H1 (cell line): ENCODE measurements around the gene PTGES. TPM values are rescaled to one million over a fixed set of nuclear protein-coding genes. Genes with fewer than 3 reads are reported as not detected.

ENCODE experiments used
- HDAC2 ChIP-seq, 2 experiments: fragments of 300-600 bp in 1 of 2; sonication (generic) in 1 of 2; IDR thresholded peaks; 2 replicates each; pipeline ENCODE4 v1.6.1; 2011 to 2012; ENCODE audit warnings: low read depth in 2 of 2, low read length in 2 of 2, mild to moderate bottlenecking in 2 of 2, moderate library complexity in 2 of 2, borderline replicate concordance in 1 of 2, inconsistent platforms in 1 of 2
- PHF8 ChIP-seq: fragments of 200-600 bp; sonication (generic); conservative IDR thresholded peaks from 2 replicates; pipeline ENCODE4 v1.7.1; 2012; ENCODE audit warnings: low read depth, mild to moderate bottlenecking, inconsistent platforms, low read length, moderate library complexity
- TEAD4 ChIP-seq: IDR thresholded peaks from 2 replicates; pipeline ENCODE4 v1.6.1; 2012; ENCODE audit warnings: low read depth, low read length, inconsistent platforms, mixed read lengths
- YY1 ChIP-seq: IDR thresholded peaks from 2 replicates; pipeline ENCODE4 v1.6.1; 2011; ENCODE audit warnings: low read depth, mild to moderate bottlenecking, low read length
- polyA plus RNA-seq, 7 experiments: library from polyadenylated mRNA; depleted of rRNA in 3 of 7; stranded (reverse) in 5 of 7; unstranded in 2 of 7; fragments of >200 nt in 5 of 7; fragments of 200-250 nt in 2 of 7; gene quantifications; 1 replicate in 5 of 7; 2 replicates in 1 of 7; 4 replicates in 1 of 7; pipeline versions ENCODE4 v1.2.1 to v1.2.3, GENCODE V29; 2011 to 2013; ENCODE audit warnings: missing spikeins in 2 of 7, mixed read lengths in 2 of 7
- total RNA-seq: library from RNA; stranded (reverse); fragmentation: NEBNext Ultra II Directional; extraction: Animal tissue kit (Norgen Biotek cat#: 25700); gene quantifications from 2 replicates; pipeline ENCODE4 v1.2.1, GENCODE V29; 2021
- TF ChIP-seq, protein P1 (sequence below): IDR thresholded peaks from 2 replicates; pipeline ENCODE4 v1.6.1; 2012; ENCODE audit warnings: low read length, inconsistent platforms

PTGES gene
- total and polyA plus RNA-seq, 2 of the 8 experiments (the other 6 are each of a cell fraction or from before 2014, with no cell fraction given), result 3.2 to 5.1 TPM

DNA sequence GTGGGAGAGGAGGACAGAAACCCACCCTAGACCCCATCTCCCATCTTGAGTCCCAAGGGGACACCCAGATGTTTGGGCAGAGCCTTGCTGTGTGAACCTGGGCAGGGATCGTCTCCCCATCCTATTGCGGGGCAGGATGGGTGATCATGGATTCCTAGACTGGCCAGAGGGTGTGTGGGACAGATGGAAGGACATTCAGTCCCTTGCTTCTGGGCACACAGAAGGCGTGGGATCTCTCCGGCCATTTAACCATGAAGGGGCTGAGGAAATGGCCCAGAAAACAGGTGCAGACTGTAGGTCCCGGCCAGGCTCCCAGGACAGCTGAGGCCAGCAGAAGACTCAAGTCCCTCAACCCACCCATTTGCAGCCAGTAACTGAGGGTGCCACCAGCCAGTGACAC, 29.9 kb downstream of the PTGES start (continued):
- no peak for TF ChIP-seq YY1
- TF ChIP-seq, protein P1, sequence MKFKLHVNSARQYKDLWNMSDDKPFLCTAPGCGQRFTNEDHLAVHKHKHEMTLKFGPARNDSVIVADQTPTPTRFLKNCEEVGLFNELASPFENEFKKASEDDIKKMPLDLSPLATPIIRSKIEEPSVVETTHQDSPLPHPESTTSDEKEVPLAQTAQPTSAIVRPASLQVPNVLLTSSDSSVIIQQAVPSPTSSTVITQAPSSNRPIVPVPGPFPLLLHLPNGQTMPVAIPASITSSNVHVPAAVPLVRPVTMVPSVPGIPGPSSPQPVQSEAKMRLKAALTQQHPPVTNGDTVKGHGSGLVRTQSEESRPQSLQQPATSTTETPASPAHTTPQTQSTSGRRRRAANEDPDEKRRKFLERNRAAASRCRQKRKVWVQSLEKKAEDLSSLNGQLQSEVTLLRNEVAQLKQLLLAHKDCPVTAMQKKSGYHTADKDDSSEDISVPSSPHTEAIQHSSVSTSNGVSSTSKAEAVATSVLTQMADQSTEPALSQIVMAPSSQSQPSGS, result no peak
- no peak for TF ChIP-seq TEAD4
- no peak for TF ChIP-seq PHF8
- TF ChIP-seq HDAC2 (IDR thresholded peaks at IDR 0.05; ENCODE audit: borderline replicate concordance in 1 of 2, low read depth in 2 of 2, low read length in 2 of 2), result no peak
- TF ChIP-seq, all 59 proteins: peak for 0
